Caco-2 (cell line): ENCODE measurements around the gene SLC39A10. TPM values are rescaled to one million over a fixed set of nuclear protein-coding genes. Genes with fewer than 3 reads are reported as not detected.
A peak's percentile ranks its signal among the peaks of the same experiment; 100 is the strongest.

Experiments
- Bru-seq: library from RNA; stranded (reverse); fragments of 400-500 nt; gene quantifications from one replicate; lab custom pipeline; 2021; lab: Mats Ljungman, UMichigan
- BruChase-seq, 2 experiments: library from RNA; stranded (reverse); fragments of 400-500 nt; gene quantifications; one replicate each; lab custom pipeline; 2021; lab: Mats Ljungman, UMichigan
- BruUV-seq: library from RNA; stranded (reverse); fragments of 400-500 nt; replicated peaks from 2 replicates; lab custom pipeline; 2021; lab: Mats Ljungman, UMichigan
- CTCF ChIA-PET: fragments of 300-600 bp; sonication (Branson Sonifier 250); formaldehyde crosslinking; loops from one replicate; lab custom pipeline; 2022; ENCODE audit warnings: antibody characterized with exemption; lab: Charles Lee
- POLR2A ChIA-PET: fragments of 300-600 bp; sonication (Branson Sonifier 250); formaldehyde crosslinking; loops from one replicate; lab custom pipeline; 2022; ENCODE audit warnings: antibody characterized with exemption; lab: Charles Lee
- DNase-seq, 2 experiments: peaks; one replicate each; pipeline versions ENCODE4 v3.0.0 to v3.0.0-alpha.2; 2020 to 2022
- H3K27me3 ChIP-seq: replicated peaks from 2 replicates; pipeline ENCODE4 v1.6.0; 2011; ENCODE audit warnings: low read length; ENCODE audit not compliant: control insufficient read depth, insufficient read depth
- H3K36me3 ChIP-seq: 2 replicates; pipeline ENCODE4 v1.5.1; 2011; ENCODE audit warnings: low read length; ENCODE audit not compliant: control insufficient read depth, insufficient read depth
- H3K4me1 ChIP-seq: fragments of 250-450 bp; sonication (Bioruptor Pico); 2 replicates; pipeline ENCODE4 v1.5.1; 2020; ENCODE audit warnings: mild to moderate bottlenecking
- H3K4me3 ChIP-seq: 2 replicates; pipeline ENCODE4 v1.5.1; 2011; ENCODE audit warnings: low read depth, mild to moderate bottlenecking, control low read depth, low read length
- H3K9me3 ChIP-seq: fragments of 250-450 bp; sonication (Bioruptor Pico); 2 replicates; pipeline ENCODE4 v1.5.1; 2020; ENCODE audit warnings: mild to moderate bottlenecking, moderate library complexity
- H3K27ac Mint-ChIP-seq: one replicate; pipeline ENCODE4 v1.8.0; 2022; ENCODE audit warnings: mixed read lengths; ENCODE audit not compliant: unreplicated experiment
- H3K27me3 Mint-ChIP-seq: one replicate; pipeline ENCODE4 v1.8.0; 2022; ENCODE audit warnings: mixed read lengths; ENCODE audit not compliant: insufficient read depth, unreplicated experiment
- H3K36me3 Mint-ChIP-seq: one replicate; pipeline ENCODE4 v1.8.0; 2022; ENCODE audit warnings: mild to moderate bottlenecking, mixed read lengths; ENCODE audit not compliant: insufficient read depth, unreplicated experiment
- H3K4me1 Mint-ChIP-seq: one replicate; pipeline ENCODE4 v1.8.0; 2022; ENCODE audit warnings: low read depth, mixed read lengths; ENCODE audit not compliant: unreplicated experiment
- H3K4me3 Mint-ChIP-seq: one replicate; pipeline ENCODE4 v1.8.0; 2022; ENCODE audit warnings: mild to moderate bottlenecking, moderate library complexity, mixed read lengths; ENCODE audit not compliant: unreplicated experiment
- H3K9me3 Mint-ChIP-seq: one replicate; pipeline ENCODE4 v1.8.0; 2022; ENCODE audit warnings: mixed read lengths; ENCODE audit not compliant: unreplicated experiment
- intact Hi-C: fragments of 100-400 bp; cut with micrococcal nuclease; formaldehyde crosslinking; loops from one replicate; pipeline ENCODE4 v1.10.0; 2022; ENCODE audit not compliant: unreplicated experiment
- long read RNA-seq: library from polyadenylated mRNA; stranded (forward); transcript quantifications from one replicate; pipeline ENCODE4 v2.0.0, GENCODE V29; 2022
- total RNA-seq: library from RNA; stranded (reverse); gene quantifications from 2 replicates; pipeline ENCODE4 v1.2.3, GENCODE V29; 2022
- TF ChIP-seq, protein P1 (sequence below), 2 experiments: fragments of 200-600 bp in 1 of 2; IDR thresholded peaks; 1 replicate in 1 of 2; 2 replicates in 1 of 2; pipeline versions ENCODE4 v1.5.1 to v1.8.0; 2011 to 2022; ENCODE audit warnings: antibody characterized with exemption in 1 of 2, control low read depth in 1 of 2, inconsistent platforms in 1 of 2, low read depth in 1 of 2, low read length in 1 of 2, mild to moderate bottlenecking in 1 of 2, moderate library complexity in 1 of 2; ENCODE audit not compliant: insufficient read depth in 1 of 2, severe bottlenecking in 1 of 2, unreplicated experiment in 1 of 2

Gene SLC39A10, protein sequence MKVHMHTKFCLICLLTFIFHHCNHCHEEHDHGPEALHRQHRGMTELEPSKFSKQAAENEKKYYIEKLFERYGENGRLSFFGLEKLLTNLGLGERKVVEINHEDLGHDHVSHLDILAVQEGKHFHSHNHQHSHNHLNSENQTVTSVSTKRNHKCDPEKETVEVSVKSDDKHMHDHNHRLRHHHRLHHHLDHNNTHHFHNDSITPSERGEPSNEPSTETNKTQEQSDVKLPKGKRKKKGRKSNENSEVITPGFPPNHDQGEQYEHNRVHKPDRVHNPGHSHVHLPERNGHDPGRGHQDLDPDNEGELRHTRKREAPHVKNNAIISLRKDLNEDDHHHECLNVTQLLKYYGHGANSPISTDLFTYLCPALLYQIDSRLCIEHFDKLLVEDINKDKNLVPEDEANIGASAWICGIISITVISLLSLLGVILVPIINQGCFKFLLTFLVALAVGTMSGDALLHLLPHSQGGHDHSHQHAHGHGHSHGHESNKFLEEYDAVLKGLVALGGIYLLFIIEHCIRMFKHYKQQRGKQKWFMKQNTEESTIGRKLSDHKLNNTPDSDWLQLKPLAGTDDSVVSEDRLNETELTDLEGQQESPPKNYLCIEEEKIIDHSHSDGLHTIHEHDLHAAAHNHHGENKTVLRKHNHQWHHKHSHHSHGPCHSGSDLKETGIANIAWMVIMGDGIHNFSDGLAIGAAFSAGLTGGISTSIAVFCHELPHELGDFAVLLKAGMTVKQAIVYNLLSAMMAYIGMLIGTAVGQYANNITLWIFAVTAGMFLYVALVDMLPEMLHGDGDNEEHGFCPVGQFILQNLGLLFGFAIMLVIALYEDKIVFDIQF
- total RNA-seq (45.5 and 61.0 TPM in 2 replicates), Bru-seq, nascent RNA (percentile 81 among the genes with signal in this experiment), BruChase-seq, experiment 1, labeled RNA remaining after a 2-hour chase (percentile 75 among the genes with signal in this experiment), BruChase-seq, experiment 2, labeled RNA remaining after a 6-hour chase (percentile 89 among the genes with signal in this experiment)
- long read RNA-seq, full-length matches to known transcripts = 50 of 73 reads
- long read RNA-seq, partial matches to known transcripts = 20 of 73 reads
- long read RNA-seq, other reads (novel, unspliced or antisense) = 3 of 73 reads

DNA sequence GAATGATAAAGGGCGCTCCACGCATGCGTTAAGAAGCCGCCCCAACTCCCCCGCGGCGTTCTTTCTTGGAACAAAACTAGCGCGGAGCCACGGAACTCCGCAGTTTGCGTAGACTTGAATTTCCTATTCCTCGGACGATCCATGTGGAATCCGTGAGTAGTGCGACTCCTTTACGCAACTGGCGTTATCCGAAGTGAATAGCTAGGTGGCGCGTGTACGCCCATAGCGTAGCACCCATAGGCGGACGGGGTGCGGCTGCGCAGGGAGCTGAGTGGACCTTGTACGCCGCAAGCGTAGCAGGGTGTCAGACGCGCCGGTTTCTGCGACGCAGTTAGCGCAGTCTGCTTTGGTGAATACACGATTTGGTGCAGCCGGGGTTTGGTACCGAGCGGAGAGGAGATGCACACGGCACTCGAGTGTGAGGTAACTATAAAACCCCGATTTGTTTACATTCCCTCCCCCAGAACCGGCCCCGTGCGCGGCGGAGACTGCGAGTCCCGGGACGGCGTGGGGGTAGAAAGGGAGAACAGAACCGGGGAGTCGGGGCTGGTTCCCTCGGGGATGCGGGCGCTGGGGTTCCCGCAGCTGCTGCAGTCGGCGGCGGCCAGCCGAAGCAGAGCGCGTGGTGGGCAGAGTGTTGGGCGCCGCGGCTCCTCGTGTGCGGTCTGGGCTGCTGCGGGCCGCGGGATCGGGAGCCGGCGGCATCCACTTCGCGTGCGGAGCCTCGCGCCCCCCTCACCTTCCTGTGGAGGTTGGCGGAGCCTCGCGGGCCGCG, at the start of gene SLC39A10:
SLC39A10 (plus strand) TSS at position 368 of the 775 bp plus-strand sequence. CDS start 22,817 bp downstream, outside the sequence.
- Mint-ChIP-seq H3K36me3 (peaks cover 18% of the 10 kb centered on the region), H3K27me3 (no peaks in the 10 kb centered on the region), H3K4me1 (peaks cover 12% of the 10 kb centered on the region), H3K9me3 (no peaks in the 10 kb centered on the region), H3K4me3 (peak within 1 kb of the TSS; percentile 91), H3K27ac (peak within 1 kb of the TSS; percentile 92)
- peaks cover 29% of the 10 kb centered on the region for H3K4me1 ChIP-seq
- CTCF ChIA-PET = interaction anchor here (0.5 to 1.8 kb wide), 32 partner anchors 9 to 658 kb away, joined by 3 to 29 read pairs (median 4); partner anchors contain the start of gene DNAH7
- H3K4me3 ChIP-seq = peak within 1 kb of the TSS; percentile 95
- no peaks in the 10 kb centered on the region for H3K27me3 ChIP-seq
- no peaks in the 10 kb centered on the region for H3K36me3 ChIP-seq
- TF ChIP-seq, protein P1, sequence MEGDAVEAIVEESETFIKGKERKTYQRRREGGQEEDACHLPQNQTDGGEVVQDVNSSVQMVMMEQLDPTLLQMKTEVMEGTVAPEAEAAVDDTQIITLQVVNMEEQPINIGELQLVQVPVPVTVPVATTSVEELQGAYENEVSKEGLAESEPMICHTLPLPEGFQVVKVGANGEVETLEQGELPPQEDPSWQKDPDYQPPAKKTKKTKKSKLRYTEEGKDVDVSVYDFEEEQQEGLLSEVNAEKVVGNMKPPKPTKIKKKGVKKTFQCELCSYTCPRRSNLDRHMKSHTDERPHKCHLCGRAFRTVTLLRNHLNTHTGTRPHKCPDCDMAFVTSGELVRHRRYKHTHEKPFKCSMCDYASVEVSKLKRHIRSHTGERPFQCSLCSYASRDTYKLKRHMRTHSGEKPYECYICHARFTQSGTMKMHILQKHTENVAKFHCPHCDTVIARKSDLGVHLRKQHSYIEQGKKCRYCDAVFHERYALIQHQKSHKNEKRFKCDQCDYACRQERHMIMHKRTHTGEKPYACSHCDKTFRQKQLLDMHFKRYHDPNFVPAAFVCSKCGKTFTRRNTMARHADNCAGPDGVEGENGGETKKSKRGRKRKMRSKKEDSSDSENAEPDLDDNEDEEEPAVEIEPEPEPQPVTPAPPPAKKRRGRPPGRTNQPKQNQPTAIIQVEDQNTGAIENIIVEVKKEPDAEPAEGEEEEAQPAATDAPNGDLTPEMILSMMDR (IDR thresholded peaks at IDR 0.05; ENCODE audit: insufficient read depth in 1 of 2, low read depth in 1 of 2, low read length in 1 of 2, severe bottlenecking in 1 of 2, unreplicated experiment in 1 of 2) = no peak
- intact Hi-C loops = loop anchor here (1.0 to 5.0 kb wide), 3 partner anchors 45 to 412 kb away; partner anchors contain the start of gene DNAH7
- peak; percentile 93 to 96 for DNase-seq
- no peaks in the 10 kb centered on the region for H3K9me3 ChIP-seq
- POLR2A ChIA-PET = interaction anchor here (0.7 to 1.1 kb wide), 6 partner anchors 17 to 966 kb away, joined by 3 to 9 read pairs (median 4); partner anchors contain the start of gene DNAH7
- BruUV-seq = no TSS peak

DNA sequence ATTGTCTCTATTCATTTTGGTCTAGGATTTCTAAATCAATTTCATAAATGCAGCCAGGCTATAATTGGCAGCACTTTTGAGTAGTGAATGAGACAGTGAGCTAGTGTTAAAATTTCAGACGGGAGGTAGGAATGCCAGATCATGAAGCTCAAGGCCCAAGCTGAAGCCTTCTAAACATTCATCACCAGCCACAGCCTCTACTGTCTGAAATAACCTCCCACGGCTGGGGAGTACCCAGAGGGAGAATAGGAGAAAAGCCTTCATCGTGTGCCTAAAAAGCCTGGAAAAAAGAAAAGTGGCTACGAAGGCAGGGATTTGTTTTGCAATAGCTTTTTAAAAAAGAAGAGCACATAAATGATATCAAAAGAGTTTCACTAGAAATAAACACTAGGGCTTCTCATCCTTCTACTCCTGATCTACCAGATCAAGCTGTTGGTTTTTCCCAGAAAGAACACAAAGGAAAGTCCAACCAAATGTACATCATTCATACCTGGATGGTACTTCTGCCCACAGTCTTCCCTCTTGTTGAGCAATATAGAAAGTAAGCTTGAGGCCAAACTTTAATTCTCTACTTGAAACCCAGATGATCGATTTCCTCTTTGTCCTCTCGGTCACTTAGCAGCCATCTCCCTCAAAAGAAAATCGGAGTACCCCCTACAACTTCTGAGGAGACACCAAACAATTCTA, 48.1 kb upstream of the SLC39A10 start:
- Histone ChIP-seq H3K36me3 (no peaks in the 10 kb centered on the region), H3K4me1 (peaks cover 17% of the 10 kb centered on the region), H3K9me3 (no peaks in the 10 kb centered on the region), H3K4me3 (no peak overlapping the region), H3K27me3 (no peaks in the 10 kb centered on the region)
- Mint-ChIP-seq H3K36me3 (no peaks in the 10 kb centered on the region), H3K4me3 (no peak overlapping the region), H3K27ac (no peak overlapping the region), H3K4me1 (peaks cover 10% of the 10 kb centered on the region), H3K9me3 (no peaks in the 10 kb centered on the region), H3K27me3 (no peaks in the 10 kb centered on the region)
- POLR2A ChIA-PET = no interaction called here
- TF ChIP-seq, protein P1 (IDR thresholded peaks at IDR 0.05; ENCODE audit: insufficient read depth in 1 of 2, low read depth in 1 of 2, low read length in 1 of 2, severe bottlenecking in 1 of 2, unreplicated experiment in 1 of 2) = no peak
- no peak for DNase-seq
- intact Hi-C loops = no loop called here
- BruUV-seq = no TSS peak
- CTCF ChIA-PET = interaction anchor here (0.5 kb wide), 1 partner anchor 10 kb away, joined by 6 read pairs; no protein-coding TSS in a partner anchor
